NCI-H1436 treated with DMSO at 0.1 percent for 48 hours (cell line): ENCODE measurements around the gene MUS81.
A peak's percentile ranks its signal among the peaks of the same experiment; 100 is the strongest.
"Not testable (repeated sequence)": the region's sequence is repeated elsewhere in the genome, so short reads cannot be mapped to it uniquely, and the experiment has no call there.

Experiments
- DNase-seq: peaks from one replicate; lab custom pipeline; 2025; lab: John Stamatoyannopoulos, UW

Gene MUS81

DNA sequence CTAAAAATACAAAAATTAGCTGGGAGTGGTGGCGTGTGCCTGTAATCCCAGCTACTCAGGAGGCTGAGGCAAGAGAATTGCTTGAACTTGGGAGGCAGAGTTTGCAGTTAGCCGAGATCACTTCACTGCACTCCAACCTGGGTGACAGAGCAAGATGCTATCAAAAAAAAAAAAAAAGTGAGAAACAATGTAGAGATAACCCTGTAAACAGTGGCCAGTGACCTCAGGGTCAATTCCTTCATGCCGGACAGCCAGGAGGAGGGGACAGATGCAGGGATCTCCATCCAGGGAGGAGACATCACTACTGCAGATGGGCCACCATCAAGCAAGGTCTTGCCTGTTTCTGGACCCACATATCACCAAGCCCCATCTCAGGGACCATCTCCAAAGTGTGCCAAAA lies 12.5 kb upstream of the MUS81 start:
- DNase-seq = no peak

GRCh38 chr11:65848693-65849092 lies 11.5 kb upstream of the MUS81 start:
- not testable (repeated sequence) for DNase-seq

- DNase-seq = no peak
Observed at GRCh38 chr11:65849366-65849765, 10.9 kb upstream of the MUS81 start.

DNA sequence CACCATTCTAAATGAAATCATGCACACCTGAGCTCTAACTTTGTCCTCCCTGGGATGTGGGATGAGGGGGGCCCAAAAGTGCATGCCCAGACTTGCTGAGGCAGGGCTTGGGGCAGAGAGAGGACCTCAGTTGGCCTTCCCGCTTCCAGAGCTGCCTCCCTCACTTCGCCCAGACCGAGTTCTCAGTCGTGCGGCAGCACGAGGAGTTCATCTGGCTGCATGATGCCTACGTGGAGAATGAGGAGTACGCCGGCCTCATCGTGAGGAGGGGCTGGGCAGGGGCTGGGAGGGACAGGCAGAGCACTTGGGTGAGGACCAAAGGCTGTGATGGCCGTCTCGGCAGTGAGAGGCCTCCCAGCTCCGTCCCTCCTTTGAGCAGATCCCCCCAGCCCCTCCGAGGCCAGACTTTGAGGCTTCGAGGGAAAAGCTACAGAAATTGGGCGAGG lies 10.4 kb upstream of the MUS81 start:
- no peak for DNase-seq

- no peak for DNase-seq
Observed at GRCh38 chr11:65850217-65851082, 9.8 kb upstream of the MUS81 start.

DNA sequence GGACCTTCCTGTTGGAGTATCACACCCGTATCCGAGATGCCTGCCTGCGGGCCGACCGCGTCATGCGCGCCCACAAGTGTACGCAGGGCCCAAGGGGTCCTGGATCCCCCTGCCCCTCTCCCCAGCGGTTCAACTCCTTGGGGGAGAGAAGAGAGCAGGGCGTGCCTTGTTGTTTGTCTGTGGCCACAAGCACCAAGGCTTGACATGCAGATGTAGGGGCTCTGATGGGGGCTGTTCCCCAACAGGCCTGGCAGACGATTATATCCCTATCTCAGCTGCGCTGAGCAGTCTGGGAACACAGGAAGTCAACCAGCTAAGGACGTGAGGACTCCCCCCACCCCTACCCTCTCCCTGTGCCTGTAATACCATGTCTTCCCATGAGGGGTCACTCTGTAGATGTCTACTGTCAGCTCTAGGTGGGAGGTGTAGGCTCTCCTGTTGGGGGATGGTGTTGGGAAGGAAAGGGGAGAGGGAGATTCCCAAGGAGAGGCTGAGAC lies 9.1 kb upstream of the MUS81 start:
- DNase-seq = no peak

GRCh38 chr11:65851811-65852507 lies 8.3 kb upstream of the MUS81 start:
- no peak for DNase-seq

- no peak for DNase-seq
Observed at GRCh38 chr11:65852508-65853245, 7.6 kb upstream of the MUS81 start.

GRCh38 chr11:65853246-65853979 lies 6.8 kb upstream of the MUS81 start:
- DNase-seq = no peak

GRCh38 chr11:65854161-65854592 lies 6.1 kb upstream of the MUS81 start:
- DNase-seq = no peak

DNA sequence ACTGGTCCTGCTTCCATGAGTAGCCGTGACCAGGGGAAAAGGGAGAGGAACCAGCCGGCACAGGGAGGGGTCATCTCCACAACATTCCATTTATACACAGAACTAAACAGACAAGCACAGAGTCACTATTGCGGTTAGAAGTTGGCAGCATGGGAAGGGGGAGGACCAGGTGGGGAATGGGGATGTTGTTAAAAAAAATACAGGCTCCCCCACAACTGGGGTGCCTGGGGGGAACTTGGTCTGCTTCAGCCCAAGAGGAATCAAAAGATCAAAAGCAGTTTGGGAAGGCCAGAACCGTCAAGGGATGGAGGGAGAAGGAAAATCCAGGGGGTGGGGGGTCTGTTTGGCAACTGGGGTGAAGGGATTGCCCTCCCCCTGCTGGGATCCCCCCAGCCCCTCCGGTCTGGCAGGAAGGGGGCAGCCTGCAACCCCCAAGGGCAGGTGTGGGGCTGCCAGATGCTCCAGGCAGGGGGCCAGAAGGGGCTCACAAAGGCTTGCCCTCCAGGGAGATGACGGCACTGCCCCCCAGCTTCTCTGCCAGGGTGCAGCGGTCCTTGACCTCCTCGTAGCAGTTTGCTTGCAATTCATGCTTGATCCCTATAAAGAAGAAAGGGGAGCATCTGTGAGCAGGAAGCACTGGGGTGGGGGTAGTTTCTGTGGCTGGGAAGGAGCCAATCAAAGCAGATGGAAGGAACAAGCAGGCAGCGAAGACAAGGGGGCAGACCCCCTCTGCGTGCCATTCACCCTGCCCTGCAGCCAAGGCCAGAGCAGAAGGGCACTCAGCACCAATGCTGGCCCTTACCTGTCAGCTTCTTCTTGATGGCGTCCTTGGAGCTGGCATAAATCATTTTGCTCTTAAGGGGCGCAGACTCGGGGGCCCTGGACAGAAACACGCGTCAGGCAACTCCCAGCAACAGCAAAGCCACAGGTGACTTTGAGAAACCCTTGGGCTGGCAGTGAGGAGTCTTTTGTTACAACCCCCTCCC lies 5.1 kb upstream of the MUS81 start:
- no peak for DNase-seq

DNA sequence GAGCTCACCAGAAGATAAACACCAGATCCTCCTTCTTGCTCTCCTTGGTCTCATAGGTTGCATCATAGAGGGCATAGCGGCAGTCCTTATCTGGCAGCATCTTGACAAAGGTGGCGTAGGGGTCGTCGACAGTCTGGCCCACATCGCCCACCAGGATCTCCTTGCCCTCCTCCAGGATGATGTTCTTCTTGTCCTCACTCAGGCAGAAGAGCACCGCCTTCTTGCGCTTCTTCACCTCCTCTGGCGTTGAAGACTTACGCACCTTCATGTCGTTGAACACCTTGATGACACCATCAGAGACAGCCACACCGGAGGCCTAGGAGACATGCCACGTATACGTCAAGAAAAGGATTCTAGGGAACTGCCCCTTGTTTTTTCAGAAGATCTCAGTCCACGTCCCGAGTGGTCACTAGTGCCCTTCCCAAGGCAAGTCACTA lies 4.3 kb upstream of the MUS81 start:
- no peak for DNase-seq

- no peak for DNase-seq
Observed at GRCh38 chr11:65856689-65857499, 3.3 kb upstream of the MUS81 start.

GRCh38 chr11:65857500-65857852 lies 2.8 kb upstream of the MUS81 start:
- DNase-seq = no peak

DNA sequence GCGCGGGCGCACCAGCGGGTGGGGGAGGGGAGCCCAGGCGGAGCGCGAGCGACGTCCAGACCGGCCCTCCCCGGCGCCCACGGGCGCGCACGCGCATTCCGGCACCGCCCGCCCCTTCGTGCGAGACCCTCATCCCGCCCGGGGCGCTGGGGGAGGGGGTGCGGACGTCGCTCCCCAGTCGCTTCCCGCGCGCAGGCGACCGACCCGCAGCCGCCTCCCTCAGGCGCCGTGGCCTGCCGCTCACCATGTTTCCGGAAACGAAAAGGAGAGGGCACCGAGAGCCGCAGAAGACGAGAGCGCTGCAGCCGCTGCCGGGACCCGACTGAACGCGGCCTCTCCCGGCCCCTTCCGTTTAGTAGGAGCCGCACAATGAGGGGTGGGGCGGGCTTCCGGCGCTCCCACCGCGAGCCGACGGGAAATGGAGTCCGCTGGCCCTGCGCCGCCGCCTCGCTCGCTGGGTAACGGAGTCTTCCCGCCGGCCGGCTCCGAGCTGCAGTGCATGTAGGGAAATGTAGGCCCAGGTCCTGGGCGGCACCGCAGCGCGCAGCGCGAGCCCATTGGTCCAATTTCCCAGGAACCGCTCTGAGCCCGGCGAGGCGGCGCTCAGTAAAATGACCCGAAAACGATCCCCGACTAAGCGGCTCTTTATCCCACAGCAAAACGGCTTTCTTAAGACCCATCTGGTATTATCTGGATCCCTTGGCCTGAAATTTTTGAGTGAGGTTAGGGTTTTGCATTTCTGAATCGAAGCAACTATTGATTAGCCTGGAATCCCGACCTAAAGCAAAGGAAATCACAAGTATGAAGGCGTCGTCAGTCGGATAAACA lies 2.2 kb upstream of the MUS81 start, which contains the start of gene CFL1:
CFL1 (minus strand) TSS at position 328 of the 828 bp plus-strand sequence; CDS start at position 247, 81 bp downstream.
- peak; percentile 85 for DNase-seq

- no peak for DNase-seq
Observed at GRCh38 chr11:65858681-65859087, 1.5 kb upstream of the MUS81 start.

DNA sequence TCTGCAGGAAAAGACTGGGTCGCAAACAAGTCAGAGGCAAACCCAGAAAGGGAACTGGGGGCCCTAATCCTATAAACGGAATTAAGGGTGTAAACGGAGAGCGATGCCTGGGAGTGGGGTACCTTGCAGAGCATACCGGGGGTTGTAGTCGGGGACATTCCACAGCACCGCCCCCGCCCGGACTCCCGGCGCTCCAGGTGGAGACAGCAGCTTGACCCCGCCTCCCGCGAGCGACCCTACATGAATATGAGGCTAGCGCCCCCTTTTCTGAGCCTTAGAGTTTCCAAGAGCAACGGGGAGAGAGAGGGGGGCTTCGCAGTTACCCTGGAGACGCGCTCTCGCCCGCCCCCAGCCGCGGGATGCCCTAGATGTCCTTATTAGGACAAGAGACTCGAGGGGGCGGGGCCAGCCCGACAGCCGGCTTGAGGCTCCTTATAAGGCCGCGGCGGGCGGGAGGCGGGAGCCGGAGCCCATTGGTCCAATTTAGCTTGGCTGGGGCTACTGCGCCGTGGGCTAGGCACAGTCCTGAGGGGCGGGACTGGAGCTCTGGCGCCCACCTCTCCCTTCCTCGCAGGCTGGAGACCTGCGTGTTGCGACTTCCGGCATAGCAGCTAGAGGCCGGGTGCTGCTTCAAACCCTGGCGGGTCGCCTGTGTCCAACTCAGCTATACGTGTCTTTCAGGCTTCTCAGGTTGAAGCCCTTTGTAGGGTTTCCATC lies 980 bp upstream of the MUS81 start:
- peak; percentile 96 for DNase-seq

- no peak for DNase-seq
Observed at GRCh38 chr11:65859812-65860277, 388 bp upstream of the MUS81 start.
